ENCODE data around the gene MCM9.
A peak's percentile ranks its signal among the peaks of the same experiment; 100 is the strongest.
"Not testable (repeated sequence)": the region's sequence is repeated elsewhere in the genome, so short reads cannot be mapped to it uniquely, and the experiment has no call there.

MCM9 gene

GRCh38 chr6:118799826-118800225, 135.1 kb downstream of the MCM9 start:
- no peak for DNase-seq (ENCODE audit: low spot score)

- DNase-seq (ENCODE audit: low spot score) = not testable (repeated sequence)
Observed at GRCh38 chr6:118796548-118796947, 138.4 kb downstream of the MCM9 start.

- DNase-seq (ENCODE audit: low spot score) = no peak
Observed at GRCh38 chr6:118791499-118791898, 143.5 kb downstream of the MCM9 start.

GRCh38 chr6:118789954-118790353, 145.0 kb downstream of the MCM9 start:
- no peak for DNase-seq (ENCODE audit: low spot score)

GRCh38 chr6:118789419-118789818, 145.5 kb downstream of the MCM9 start:
- no peak for DNase-seq (ENCODE audit: low spot score)

- DNase-seq (ENCODE audit: low spot score) = no peak
Observed at GRCh38 chr6:118788702-118789101, 146.3 kb downstream of the MCM9 start.

- no peak for DNase-seq (ENCODE audit: low spot score)
Observed at GRCh38 chr6:118787724-118788423, 147.1 kb downstream of the MCM9 start.

- DNase-seq (ENCODE audit: low spot score) = no peak
Observed at GRCh38 chr6:118786596-118787453, 148.1 kb downstream of the MCM9 start.

GRCh38 chr6:118785601-118786000, 149.4 kb downstream of the MCM9 start:
- no peak for DNase-seq (ENCODE audit: low spot score)

GRCh38 chr6:118784641-118785164, 150.3 kb downstream of the MCM9 start:
- no peak for DNase-seq (ENCODE audit: low spot score)

GRCh38 chr6:118783931-118784550, 150.9 kb downstream of the MCM9 start:
- DNase-seq (ENCODE audit: low spot score) = no peak

GRCh38 chr6:118782651-118783050, 152.3 kb downstream of the MCM9 start:
- DNase-seq (ENCODE audit: low spot score) = no peak

- DNase-seq (ENCODE audit: low spot score) = no peak
Observed at GRCh38 chr6:118781897-118782296, 153.1 kb downstream of the MCM9 start.

GRCh38 chr6:118780668-118781067, 154.3 kb downstream of the MCM9 start:
- DNase-seq (ENCODE audit: low spot score) = no peak

- DNase-seq (ENCODE audit: low spot score) = peak; percentile 13
Observed at GRCh38 chr6:118776607-118777549, 158.1 kb downstream of the MCM9 start.

- DNase-seq (ENCODE audit: low spot score) = no peak
Observed at GRCh38 chr6:118775381-118775780, 159.6 kb downstream of the MCM9 start.

- no peak for DNase-seq (ENCODE audit: low spot score)
Observed at GRCh38 chr6:118774581-118774980, 160.4 kb downstream of the MCM9 start.

- DNase-seq (ENCODE audit: low spot score) = no peak
Observed at GRCh38 chr6:118772886-118773285, 162.1 kb downstream of the MCM9 start.

GRCh38 chr6:118771253-118771652, 163.7 kb downstream of the MCM9 start:
- DNase-seq (ENCODE audit: low spot score) = no peak

GRCh38 chr6:118770835-118771234, 164.1 kb downstream of the MCM9 start:
- DNase-seq (ENCODE audit: low spot score) = no peak

GRCh38 chr6:118770112-118770788, 164.7 kb downstream of the MCM9 start:
- DNase-seq (ENCODE audit: low spot score) = no peak
